Rectal smooth muscle tissue (tissue), 1 donor: Measurements from ENCODE around the gene THRA.

Experiments used
- H3K27ac ChIP-seq: one replicate; pipeline ENCODE4 v1.7.0; 2013; ENCODE audit warnings: low read depth, low read length, inconsistent platforms
- H3K27me3 ChIP-seq: one replicate; pipeline ENCODE4 v1.7.0; 2013; ENCODE audit warnings: low read length; ENCODE audit not compliant: control insufficient read depth, insufficient read depth
- H3K36me3 ChIP-seq: one replicate; pipeline ENCODE4 v1.7.0; 2013; ENCODE audit warnings: low read length; ENCODE audit not compliant: control insufficient read depth, insufficient read depth
- H3K4me1 ChIP-seq: one replicate; pipeline ENCODE4 v1.7.0; 2013; ENCODE audit warnings: low read length; ENCODE audit not compliant: control insufficient read depth, insufficient read depth
- H3K4me3 ChIP-seq: one replicate; pipeline ENCODE4 v1.7.0; 2013; ENCODE audit warnings: low read length
- H3K9ac ChIP-seq: one replicate; pipeline ENCODE4 v1.7.0; 2013; ENCODE audit warnings: low read length

The THRA gene

DNA sequence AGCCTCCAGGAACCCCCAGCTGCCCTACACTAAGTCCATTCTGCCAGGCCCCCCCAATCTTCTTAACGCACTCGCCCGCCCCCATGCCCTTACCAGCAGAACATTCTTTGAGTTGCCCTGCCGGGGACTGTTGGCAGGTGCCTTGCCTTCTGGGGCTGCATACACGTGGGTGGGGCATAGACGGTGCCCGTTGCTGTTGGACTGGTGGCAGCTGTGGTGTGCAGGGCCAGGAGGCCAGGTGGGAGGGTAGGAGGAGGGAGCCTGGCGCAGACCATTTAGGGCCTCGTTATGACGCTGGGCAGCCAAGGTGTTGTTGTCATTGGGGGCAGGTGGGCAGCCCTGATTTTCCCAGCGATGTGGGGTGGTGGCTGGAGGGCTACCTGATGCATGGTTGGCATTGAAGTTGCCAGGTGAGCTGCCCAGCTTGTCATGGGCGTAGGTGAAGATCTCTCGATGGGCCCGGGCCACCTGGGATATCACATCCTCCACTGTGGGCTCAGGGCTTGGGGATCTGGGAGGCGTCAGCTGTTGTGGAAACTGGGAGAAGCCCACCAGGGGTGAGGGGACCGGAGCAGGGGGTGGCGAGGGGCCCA is 32.7 kb downstream of the THRA start:
- peak overlapping the region; percentile 29 for H3K4me3 ChIP-seq
- H3K36me3 ChIP-seq: peaks cover 38% of the 10 kb centered on the region
- H3K27me3 ChIP-seq: no peaks in the 10 kb centered on the region
- peaks cover 58% of the 10 kb centered on the region for H3K4me1 ChIP-seq
- H3K27ac ChIP-seq: peak overlapping the region; percentile 66
- H3K9ac ChIP-seq: no peak overlapping the region

GRCh38 chr17:40095944-40096791 is 33.4 kb downstream of the THRA start:
- H3K4me1 ChIP-seq: peaks cover 61% of the 10 kb centered on the region

GRCh38 chr17:40097087-40097486 is 34.3 kb downstream of the THRA start:
- Histone ChIP-seq H3K36me3 (peaks cover 38% of the 10 kb centered on the region), H3K27me3 (no peaks in the 10 kb centered on the region), H3K27ac (peak overlapping the region; percentile 64), H3K4me1 (peaks cover 60% of the 10 kb centered on the region), H3K9ac (no peak overlapping the region), H3K4me3 (peak overlapping the region; percentile 53)

More at GRCh38 chr17:40095944-40096791, 33.4 kb downstream of the THRA start:
- Histone ChIP-seq H3K9ac (no peak overlapping the region), H3K4me3 (peak overlapping the region; percentile 53), H3K27me3 (no peaks in the 10 kb centered on the region), H3K36me3 (peaks cover 38% of the 10 kb centered on the region), H3K27ac (peak overlapping the region; percentile 66)

DNA sequence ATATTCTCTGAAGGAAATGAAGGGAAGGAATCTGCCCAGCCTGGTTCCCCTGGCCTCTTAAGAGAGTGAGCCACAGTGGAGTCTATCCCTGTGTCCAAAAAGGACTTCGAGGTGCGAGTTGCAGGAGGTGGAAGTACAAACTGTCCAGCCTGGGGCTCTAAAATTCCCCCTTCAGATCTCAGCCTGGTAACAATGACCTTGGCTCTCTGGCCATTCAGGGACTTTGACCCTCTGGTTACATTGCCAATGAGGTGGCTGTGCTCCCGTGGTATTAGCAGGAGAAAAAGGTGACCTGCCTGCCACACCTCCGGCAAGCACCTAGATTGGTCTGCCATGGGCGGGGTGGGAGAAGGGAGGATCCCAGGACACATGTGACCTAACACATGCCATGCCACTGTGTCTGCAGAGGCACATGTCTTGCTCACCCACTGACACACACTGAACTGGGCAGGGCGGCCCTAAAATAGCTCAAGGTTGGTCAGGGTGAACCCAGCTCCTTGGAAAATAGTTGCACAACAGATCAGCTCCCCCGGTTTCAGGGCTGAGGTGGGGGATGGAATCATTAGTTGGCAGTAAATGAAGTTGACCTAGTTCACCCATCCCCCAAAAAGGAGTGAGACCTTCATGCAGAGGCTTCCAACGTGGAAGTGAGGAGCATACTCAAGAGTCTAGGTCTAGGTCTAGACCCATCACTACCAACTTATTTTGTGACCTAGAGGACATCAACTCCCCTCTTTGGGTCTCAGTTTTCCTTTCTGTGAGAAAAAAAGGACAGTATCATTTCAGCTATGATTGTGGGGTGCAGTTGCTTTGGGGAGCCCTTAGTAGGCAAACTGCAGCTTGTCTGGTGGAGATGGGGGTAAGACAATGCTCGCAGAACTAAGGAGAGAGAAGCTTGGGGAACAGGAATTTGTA is 35.4 kb downstream of the THRA start:
- Histone ChIP-seq H3K27me3 (no peaks in the 10 kb centered on the region), H3K36me3 (peaks cover 35% of the 10 kb centered on the region), H3K27ac (peak overlapping the region; percentile 95), H3K4me3 (peak overlapping the region; percentile 53), H3K4me1 (peaks cover 60% of the 10 kb centered on the region), H3K9ac (peak overlapping the region; percentile 1)

GRCh38 chr17:40098846-40099618 is 36.3 kb downstream of the THRA start:
- Histone ChIP-seq H3K4me1 (peaks cover 57% of the 10 kb centered on the region), H3K9ac (peak overlapping the region; percentile 82), H3K27me3 (no peaks in the 10 kb centered on the region), H3K4me3 (peak overlapping the region; percentile 94), H3K36me3 (peaks cover 27% of the 10 kb centered on the region), H3K27ac (peak overlapping the region; percentile 95)

- Histone ChIP-seq H3K4me1 (peaks cover 59% of the 10 kb centered on the region), H3K27me3 (no peaks in the 10 kb centered on the region), H3K36me3 (peaks cover 21% of the 10 kb centered on the region), H3K27ac (peak overlapping the region; percentile 95), H3K9ac (peak overlapping the region; percentile 82), H3K4me3 (peak overlapping the region; percentile 94)
Measured at GRCh38 chr17:40099619-40100418, 37.1 kb downstream of the THRA start.

DNA sequence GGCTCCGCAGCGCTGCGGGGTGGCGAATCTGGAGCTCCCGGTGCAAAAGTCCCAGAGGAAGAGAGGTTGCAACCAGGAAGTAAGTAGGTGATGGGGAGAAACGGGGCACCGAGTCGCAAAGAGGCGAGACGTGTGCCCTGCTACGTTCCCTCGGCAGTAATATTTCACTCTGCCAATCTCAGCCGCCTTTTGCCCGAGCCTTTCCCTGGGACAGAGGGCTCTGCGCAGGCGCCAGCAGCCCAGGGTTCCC is 37.6 kb downstream of the THRA start, which contains the start of gene NR1D1:
Gene NR1D1 (minus strand): TSS at position 171 of the 250 bp plus-strand sequence. CDS start 495 bp downstream, outside the sequence.
- Histone ChIP-seq H3K4me1 (peaks cover 58% of the 10 kb centered on the region), H3K27ac (peak within 1 kb of the TSS; percentile 95), H3K9ac (peak within 1 kb of the TSS; percentile 82), H3K36me3 (peaks cover 16% of the 10 kb centered on the region), H3K27me3 (no peaks in the 10 kb centered on the region), H3K4me3 (peak within 1 kb of the TSS; percentile 94)

GRCh38 chr17:40100669-40101366 is 38.1 kb downstream of the THRA start:
- Histone ChIP-seq H3K9ac (peak overlapping the region; percentile 68), H3K36me3 (peaks cover 13% of the 10 kb centered on the region), H3K27ac (peak overlapping the region; percentile 95), H3K27me3 (no peaks in the 10 kb centered on the region), H3K4me1 (peaks cover 60% of the 10 kb centered on the region), H3K4me3 (peak overlapping the region; percentile 94)

- H3K4me3 ChIP-seq: peak overlapping the region; percentile 94
- no peaks in the 10 kb centered on the region for H3K27me3 ChIP-seq
- H3K36me3 ChIP-seq: peaks cover 7% of the 10 kb centered on the region
- H3K9ac ChIP-seq: no peak overlapping the region
- peaks cover 60% of the 10 kb centered on the region for H3K4me1 ChIP-seq
- H3K27ac ChIP-seq: peak overlapping the region; percentile 95
Measured at GRCh38 chr17:40101367-40102210, 38.8 kb downstream of the THRA start.

GRCh38 chr17:40103071-40103661 is 40.4 kb downstream of the THRA start:
- Histone ChIP-seq H3K27me3 (no peaks in the 10 kb centered on the region), H3K27ac (peak overlapping the region; percentile 64), H3K36me3 (no peaks in the 10 kb centered on the region), H3K9ac (peak overlapping the region; percentile 25), H3K4me1 (peaks cover 61% of the 10 kb centered on the region), H3K4me3 (peak overlapping the region; percentile 17)
